A549 (cell line): Measurements from ENCODE around the gene FAF1.
"Not testable (repeated sequence)": the region's sequence is repeated elsewhere in the genome, so short reads cannot be mapped to it uniquely, and the experiment has no call there.

Source experiments
- BHLHE40 ChIP-seq: IDR thresholded peaks from 2 replicates; pipeline ENCODE4 v1.6.1; 2012; ENCODE audit warnings: low read depth, low read length, inconsistent platforms
- MYC ChIP-seq: IDR thresholded peaks from 2 replicates; pipeline ENCODE4 v1.6.1; 2012; ENCODE audit warnings: mild to moderate bottlenecking, inconsistent platforms, low read length, improper control_type of control experiment, borderline replicate concordance
- TF ChIP-seq, protein P1 (sequence below): fragments of >200 bp; sonication (Bioruptor Twin); formaldehyde crosslinking; IDR thresholded peaks from 3 replicates; pipeline ENCODE4 v1.5.1; 2016

- not testable (repeated sequence) for TF ChIP-seq BHLHE40, MYC
- TF ChIP-seq, protein P1, sequence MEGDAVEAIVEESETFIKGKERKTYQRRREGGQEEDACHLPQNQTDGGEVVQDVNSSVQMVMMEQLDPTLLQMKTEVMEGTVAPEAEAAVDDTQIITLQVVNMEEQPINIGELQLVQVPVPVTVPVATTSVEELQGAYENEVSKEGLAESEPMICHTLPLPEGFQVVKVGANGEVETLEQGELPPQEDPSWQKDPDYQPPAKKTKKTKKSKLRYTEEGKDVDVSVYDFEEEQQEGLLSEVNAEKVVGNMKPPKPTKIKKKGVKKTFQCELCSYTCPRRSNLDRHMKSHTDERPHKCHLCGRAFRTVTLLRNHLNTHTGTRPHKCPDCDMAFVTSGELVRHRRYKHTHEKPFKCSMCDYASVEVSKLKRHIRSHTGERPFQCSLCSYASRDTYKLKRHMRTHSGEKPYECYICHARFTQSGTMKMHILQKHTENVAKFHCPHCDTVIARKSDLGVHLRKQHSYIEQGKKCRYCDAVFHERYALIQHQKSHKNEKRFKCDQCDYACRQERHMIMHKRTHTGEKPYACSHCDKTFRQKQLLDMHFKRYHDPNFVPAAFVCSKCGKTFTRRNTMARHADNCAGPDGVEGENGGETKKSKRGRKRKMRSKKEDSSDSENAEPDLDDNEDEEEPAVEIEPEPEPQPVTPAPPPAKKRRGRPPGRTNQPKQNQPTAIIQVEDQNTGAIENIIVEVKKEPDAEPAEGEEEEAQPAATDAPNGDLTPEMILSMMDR = not testable (repeated sequence)
Observed at GRCh38 chr1:50999375-50999774, 39.3 kb upstream of the FAF1 start.
